ENCODE data around the gene EFL1.

EFL1 gene

GRCh38 chr15:82186161-82186560 lies 76.4 kb downstream of the EFL1 start:
- Histone ChIP-seq H3K27me3 (no peaks in the 10 kb centered on the region), H3K4me3 (ENCODE audit: low read depth in 1 of 2, low read length in 1 of 2) (no peak overlapping the region), H3K4me1 (ENCODE audit: control insufficient read depth in 1 of 2, insufficient read depth in 1 of 2, low read depth in 1 of 2, low read length in 1 of 2) (no peaks in the 10 kb centered on the region), H3K36me3 (no peaks in the 10 kb centered on the region), H3K9me3 (no peaks in the 10 kb centered on the region), H3K27ac (no peak overlapping the region)
- TF ChIP-seq, protein P1, sequence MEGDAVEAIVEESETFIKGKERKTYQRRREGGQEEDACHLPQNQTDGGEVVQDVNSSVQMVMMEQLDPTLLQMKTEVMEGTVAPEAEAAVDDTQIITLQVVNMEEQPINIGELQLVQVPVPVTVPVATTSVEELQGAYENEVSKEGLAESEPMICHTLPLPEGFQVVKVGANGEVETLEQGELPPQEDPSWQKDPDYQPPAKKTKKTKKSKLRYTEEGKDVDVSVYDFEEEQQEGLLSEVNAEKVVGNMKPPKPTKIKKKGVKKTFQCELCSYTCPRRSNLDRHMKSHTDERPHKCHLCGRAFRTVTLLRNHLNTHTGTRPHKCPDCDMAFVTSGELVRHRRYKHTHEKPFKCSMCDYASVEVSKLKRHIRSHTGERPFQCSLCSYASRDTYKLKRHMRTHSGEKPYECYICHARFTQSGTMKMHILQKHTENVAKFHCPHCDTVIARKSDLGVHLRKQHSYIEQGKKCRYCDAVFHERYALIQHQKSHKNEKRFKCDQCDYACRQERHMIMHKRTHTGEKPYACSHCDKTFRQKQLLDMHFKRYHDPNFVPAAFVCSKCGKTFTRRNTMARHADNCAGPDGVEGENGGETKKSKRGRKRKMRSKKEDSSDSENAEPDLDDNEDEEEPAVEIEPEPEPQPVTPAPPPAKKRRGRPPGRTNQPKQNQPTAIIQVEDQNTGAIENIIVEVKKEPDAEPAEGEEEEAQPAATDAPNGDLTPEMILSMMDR (IDR thresholded peaks at IDR 0.05): no peak

DNA sequence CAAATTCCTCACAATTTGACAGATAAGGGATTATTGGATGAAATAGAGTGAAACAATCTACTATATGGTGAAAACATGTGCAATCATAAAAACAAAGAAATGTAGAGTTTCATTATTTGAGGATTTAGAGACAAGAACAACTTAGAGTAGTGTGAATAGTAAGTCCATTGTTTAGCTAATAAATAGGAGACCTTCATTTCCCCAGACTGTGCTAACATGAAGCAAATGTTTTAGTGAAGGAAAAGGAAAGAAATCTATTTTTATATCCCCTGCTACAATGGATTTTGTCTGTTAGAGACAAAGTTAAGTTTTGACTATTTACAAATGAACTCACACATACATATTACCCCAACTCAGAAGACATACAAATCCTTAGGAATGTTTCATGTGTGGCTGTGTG lies 77.8 kb downstream of the EFL1 start:
- Histone ChIP-seq H3K4me3 (ENCODE audit: low read depth in 1 of 2, low read length in 1 of 2) (no peak overlapping the region), H3K36me3 (no peaks in the 10 kb centered on the region), H3K9me3 (no peaks in the 10 kb centered on the region), H3K27me3 (no peaks in the 10 kb centered on the region), H3K27ac (no peak overlapping the region), H3K4me1 (ENCODE audit: control insufficient read depth in 1 of 2, insufficient read depth in 1 of 2, low read depth in 1 of 2, low read length in 1 of 2) (no peaks in the 10 kb centered on the region)
- TF ChIP-seq, protein P1 (IDR thresholded peaks at IDR 0.05): no peak

GRCh38 chr15:82184355-82184754 lies 78.2 kb downstream of the EFL1 start:
- no peaks in the 10 kb centered on the region for H3K9me3 ChIP-seq
- H3K27me3 ChIP-seq: no peaks in the 10 kb centered on the region
- no peaks in the 10 kb centered on the region for H3K4me1 ChIP-seq (ENCODE audit: control insufficient read depth in 1 of 2, insufficient read depth in 1 of 2, low read depth in 1 of 2, low read length in 1 of 2)
- H3K36me3 ChIP-seq: no peaks in the 10 kb centered on the region
- H3K27ac ChIP-seq: no peak overlapping the region
- TF ChIP-seq, protein P1 (IDR thresholded peaks at IDR 0.05): no peak
- no peak overlapping the region for H3K4me3 ChIP-seq (ENCODE audit: low read depth in 1 of 2, low read length in 1 of 2)

GRCh38 chr15:82183121-82184031 lies 79.2 kb downstream of the EFL1 start:
- no peaks in the 10 kb centered on the region for H3K36me3 ChIP-seq
- TF ChIP-seq, protein P1 (IDR thresholded peaks at IDR 0.05): no peak
- H3K4me3 ChIP-seq (ENCODE audit: low read depth in 1 of 2, low read length in 1 of 2): no peak overlapping the region
- no peaks in the 10 kb centered on the region for H3K27me3 ChIP-seq
- H3K9me3 ChIP-seq: no peaks in the 10 kb centered on the region
- H3K4me1 ChIP-seq (ENCODE audit: control insufficient read depth in 1 of 2, insufficient read depth in 1 of 2, low read depth in 1 of 2, low read length in 1 of 2): no peaks in the 10 kb centered on the region
- H3K27ac ChIP-seq: no peak overlapping the region

DNA sequence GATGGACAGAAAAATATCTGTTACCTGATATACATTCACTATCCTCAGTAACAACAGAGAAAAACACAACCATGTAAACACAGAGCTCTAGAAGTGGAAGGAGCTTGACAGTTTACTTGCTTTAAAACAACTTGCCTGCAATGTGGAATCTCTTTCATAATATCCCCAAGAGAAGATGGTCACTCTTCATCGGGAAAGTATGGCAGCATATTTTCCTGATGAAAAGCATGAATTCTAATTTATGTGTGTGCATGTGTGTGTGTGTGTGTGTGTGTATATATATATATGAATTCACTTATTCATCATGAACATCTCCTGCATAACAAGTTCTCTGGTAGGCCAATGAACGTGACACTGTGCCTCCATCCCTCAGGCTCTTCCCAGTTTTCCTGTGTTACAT lies 81.2 kb downstream of the EFL1 start:
- no peaks in the 10 kb centered on the region for H3K9me3 ChIP-seq
- H3K27me3 ChIP-seq: no peaks in the 10 kb centered on the region
- H3K4me1 ChIP-seq (ENCODE audit: control insufficient read depth in 1 of 2, insufficient read depth in 1 of 2, low read depth in 1 of 2, low read length in 1 of 2): no peaks in the 10 kb centered on the region
- TF ChIP-seq, protein P1 (IDR thresholded peaks at IDR 0.05): no peak
- no peak overlapping the region for H3K27ac ChIP-seq
- no peaks in the 10 kb centered on the region for H3K36me3 ChIP-seq
- no peak overlapping the region for H3K4me3 ChIP-seq (ENCODE audit: low read depth in 1 of 2, low read length in 1 of 2)

Measured in neutrophil (primary cell).